Midbrain (tissue), 1 donor: Measurements from ENCODE around the gene HOPX.
"Not testable (repeated sequence)": the region's sequence is repeated elsewhere in the genome, so short reads cannot be mapped to it uniquely, and the experiment has no call there.

ENCODE experiments used
- DNase-seq: peaks from one replicate; lab custom pipeline; 2025; lab: John Stamatoyannopoulos, UW

The HOPX gene

DNA sequence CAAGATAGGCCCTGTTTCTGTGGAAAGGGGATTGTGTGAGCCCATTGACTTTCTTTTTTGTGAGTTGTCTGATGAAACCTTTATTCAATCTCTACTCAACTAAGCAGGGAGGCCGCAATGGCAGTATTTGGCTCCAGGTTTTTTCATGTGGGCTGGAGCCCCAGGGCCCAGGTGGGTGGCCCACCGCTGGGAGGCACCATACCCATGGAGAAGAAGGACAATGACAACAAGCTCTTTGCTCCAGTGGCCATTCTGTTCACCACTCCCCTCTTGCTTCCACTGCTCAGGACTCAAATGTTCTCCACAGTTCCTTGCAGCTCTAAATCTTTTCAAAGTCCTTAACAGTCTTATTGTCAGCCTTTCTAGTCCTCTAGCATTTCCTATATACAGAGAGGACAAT, 54.1 kb downstream of the HOPX start:
- DNase-seq: no peak

DNA sequence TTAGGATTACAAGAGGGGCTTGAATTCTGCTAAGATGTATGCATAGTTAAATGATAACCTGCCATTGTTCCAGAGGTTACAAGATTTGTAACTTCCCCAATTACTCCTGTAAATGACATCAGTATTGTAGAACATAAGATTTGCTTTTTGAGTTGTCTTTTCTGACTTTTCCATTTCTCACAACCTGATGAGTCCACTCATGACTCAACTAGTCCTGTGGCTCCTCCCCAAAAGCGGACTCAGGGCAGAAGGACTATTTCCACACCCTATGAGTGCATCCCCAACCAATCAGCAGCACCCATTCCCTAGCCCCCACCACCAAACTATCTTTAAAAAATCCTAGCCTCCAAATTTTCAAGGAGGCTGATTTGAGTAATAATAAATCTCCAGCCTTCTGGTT, 54.7 kb downstream of the HOPX start:
- no peak for DNase-seq

DNA sequence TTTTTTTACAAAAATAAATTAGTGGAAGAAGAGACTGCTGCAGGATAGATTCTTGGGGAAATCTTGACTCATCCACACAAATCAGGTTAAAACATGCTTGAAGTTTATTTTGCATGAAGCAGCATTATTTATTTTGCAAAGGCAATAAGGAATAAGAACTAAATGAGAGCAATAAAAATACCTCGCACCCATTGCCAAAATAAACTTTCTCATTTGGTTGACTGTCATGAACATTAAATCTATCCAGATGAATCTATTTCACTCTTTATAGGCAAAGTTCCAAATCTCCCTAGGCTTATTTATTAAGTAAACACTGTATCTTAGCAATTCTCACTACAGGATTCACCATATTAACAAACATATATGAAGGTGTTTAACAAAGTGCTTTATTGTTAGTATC, 58.9 kb downstream of the HOPX start:
- DNase-seq: no peak

DNA sequence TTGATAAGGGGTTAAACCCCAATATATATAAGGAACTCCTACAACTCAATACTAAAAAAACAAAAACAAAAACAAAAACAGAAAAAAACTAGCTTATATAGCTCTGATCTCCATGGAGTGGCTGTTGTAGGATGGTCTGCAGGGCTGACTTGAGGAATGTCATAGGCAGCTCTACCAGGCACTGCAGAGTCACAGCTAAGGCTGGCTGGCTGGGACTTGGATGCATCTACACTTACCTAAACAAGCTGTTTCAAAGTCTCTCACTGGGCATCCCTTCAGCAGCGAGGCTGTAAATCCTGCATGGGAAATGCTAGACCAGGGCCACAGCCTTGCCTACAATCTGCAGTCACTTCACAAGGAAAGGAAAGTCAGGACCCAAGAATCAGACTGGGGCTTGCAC, 61.3 kb downstream of the HOPX start:
- no peak for DNase-seq

DNA sequence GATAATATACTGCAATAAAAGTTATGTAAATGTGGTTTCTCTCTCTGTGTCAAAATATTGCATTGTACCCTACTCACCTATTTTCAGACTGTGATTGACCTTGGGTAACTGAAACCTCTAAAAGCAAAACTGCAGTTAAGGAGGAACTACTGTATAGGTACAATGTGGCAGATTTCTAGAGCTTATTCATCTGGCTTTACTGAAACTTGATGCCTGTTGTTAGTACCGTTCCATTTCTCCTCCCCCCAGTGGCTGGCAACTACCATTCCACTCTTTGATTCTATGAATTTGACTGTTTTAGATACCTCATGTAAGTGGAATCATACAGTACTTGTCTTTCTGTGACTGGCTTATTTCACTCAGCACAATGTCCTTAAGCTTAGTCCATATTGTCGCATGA, 61.9 kb downstream of the HOPX start:
- DNase-seq: no peak

DNA sequence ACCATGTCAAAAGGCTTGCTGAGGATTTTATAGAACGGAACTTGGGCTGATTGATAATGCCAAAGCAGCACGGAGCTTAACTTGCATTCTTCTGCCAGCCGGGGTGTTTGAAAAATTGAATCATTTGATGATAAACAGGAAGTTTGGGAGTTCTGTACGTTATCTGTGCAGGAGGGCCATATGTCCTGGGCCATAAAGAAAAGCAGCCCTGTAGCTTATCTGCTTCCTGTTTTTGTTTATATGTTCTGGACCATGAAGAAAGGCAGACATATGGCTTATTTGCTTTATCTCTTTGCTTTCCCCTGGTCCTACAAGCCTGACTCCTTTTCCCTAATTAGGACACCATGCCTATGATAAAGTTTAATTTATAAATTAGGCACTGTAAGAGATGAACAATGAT, 62.4 kb downstream of the HOPX start:
- no peak for DNase-seq

DNA sequence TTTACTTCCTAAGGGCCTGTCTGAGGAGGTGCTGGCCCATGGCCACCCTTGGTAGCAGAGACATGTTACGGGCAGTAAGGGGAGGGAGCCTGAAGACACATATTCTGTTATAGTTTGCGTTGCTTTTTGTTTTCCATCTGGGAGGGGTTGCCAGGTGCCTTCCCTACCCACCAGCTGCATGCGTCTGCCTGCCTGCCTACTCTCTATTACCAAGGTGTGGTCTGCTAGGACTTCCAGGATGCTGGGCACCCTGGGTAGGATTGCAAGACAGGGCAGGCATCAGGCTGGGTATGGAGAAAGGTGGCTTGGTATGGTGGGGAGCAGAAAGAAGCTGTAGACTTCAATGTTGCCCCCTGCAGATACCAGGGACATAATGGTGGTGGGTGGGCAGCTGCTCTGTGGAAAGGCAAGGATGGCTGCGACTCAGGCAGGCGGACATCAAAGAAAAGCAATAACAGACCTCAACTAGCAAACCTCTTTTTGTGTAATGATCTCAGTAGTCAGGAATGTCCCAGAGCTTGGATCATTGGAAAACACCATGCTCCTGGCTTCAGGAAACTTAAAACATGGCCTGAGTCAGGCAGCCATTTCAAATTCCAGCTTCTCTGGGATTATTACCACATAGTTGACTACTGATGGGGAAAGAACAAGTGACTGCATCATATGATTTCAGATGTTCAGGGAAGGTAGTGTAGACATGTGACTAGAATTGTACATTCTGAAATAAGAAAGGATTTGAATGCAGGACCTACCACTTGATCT, 67.8 kb downstream of the HOPX start:
- DNase-seq: no peak

DNA sequence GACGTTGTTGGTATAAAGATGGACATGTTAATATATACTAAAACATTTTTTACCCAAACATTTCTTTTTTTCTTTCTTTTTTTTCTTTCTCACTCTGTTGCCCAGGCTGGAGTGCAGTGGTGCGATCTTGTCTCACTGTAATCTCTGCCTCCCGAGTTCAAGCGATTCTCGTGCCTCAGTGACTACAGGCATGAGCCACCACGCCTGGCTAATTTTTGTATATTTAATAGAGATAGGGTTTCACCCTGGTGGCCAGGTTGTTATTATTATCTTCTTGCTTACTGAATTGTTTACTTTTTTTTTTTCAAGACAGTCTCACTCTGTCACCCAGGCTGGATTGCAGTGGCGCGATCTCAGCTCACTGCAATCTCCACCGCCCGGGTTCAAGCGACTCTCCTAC, 68.8 kb downstream of the HOPX start:
- DNase-seq: no peak

DNA sequence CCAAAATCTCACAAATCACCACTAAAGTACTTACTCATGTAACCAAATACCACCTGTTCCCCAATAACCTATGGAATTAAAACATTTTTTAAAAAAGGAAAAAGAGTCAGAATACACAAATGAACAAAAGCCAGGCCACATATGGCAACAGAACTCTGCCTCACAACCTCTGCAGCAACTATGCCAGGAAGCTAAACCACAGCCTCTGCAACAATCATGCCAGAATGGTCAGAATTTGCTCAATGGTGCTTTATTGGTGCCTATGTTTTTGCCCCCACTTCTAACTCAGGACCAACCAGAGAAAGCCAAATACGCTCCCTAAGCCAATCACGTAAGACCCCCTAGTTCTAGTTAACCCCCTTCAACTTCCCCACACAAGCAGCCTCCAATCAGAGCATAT, 69.6 kb downstream of the HOPX start:
- DNase-seq: no peak

DNA sequence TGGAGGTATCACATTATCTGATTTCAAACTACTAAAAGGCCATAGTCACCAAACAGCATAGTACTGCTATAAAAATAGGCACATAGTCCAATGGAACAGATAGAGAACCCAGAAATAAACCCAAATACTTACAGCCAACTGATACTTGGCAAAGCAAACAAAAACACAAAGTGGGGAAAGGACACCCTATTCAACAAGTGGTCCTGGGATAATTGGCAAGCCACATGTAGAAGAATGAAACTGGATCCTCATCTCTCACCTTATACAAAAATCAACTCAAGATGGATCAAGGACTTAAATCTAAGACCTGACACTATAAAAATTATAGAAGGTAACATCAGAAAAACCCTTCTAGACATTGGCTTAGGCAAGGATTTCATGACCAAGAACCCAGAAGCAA, 70.9 kb downstream of the HOPX start:
- not testable (repeated sequence) for DNase-seq

DNA sequence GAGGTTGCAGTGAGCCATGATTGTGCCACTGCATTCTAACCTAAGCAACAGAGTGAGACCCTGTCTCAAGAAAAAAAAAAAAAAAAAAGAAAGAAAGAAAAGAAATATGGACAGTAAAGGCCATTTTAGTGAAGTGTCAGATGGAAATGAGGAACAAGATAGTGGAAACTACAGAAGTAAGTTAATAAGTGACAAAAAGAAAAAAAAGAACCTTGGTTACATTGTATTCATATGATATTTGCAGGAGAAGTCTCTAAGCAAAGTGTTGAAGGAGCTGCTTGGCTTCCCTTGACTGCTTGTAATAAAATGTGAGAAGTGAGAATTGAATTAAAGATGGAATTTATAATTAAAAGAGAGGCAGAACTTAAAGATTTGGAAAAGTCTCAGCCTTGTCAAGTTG, 73.2 kb downstream of the HOPX start:
- no peak for DNase-seq

DNA sequence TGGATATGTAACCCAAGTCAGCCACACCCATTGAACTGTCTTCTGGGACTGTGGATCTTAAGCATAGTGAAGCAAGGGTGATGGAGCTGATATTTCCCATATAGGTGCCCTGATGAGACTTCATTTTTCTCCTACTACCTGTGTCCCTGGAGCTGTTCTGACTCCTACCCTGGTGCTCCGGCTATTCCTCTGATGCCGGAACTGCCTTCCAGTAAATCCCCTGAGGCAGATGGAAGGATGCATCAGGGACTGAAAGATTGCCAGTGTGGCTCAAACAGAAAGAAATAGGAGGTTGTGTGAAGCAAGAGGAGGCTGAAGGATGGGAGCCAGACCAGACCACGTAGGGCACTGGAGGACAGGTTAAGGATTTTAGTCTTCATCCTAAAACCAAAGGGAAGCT, 74.7 kb downstream of the HOPX start:
- DNase-seq: no peak

DNA sequence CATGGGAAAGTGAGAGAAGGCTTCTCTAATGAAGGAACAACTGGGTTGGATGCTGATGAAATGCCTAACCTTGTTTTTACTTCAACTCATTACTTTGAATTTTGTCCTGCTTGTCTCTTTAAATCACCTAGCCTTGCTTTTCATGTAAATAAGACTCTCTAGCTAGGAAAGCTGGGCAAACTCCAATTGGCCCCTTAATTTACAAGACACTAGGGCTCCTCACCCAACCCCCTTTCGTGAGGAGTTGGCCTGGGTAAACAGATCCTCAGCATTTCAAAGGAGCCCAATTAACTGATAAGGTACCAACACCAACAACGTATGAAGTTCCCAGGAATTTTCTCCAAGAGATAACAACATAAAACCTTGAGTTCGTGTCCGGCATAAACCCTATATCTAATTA, 75.6 kb downstream of the HOPX start:
- DNase-seq: not testable (repeated sequence)

DNA sequence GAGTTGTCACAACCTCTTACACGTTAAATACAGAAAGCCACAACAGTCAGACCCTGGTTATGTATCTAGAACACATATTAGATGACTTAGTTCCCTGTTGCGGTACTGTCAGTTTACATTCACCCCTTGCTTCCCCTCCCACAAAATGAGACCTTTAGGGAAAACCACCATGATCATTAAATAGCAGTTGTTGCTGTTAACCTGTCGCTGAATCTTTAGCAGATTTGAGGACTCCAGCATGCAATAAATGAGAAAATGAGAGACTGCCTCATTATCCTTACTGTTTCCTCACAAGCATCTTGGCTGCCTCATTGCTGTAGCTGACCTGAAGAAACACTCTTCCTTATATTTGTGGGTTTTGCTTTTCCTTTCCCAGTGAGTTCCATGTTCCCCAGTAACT, 77.8 kb downstream of the HOPX start:
- no peak for DNase-seq
